B cell (primary cell): Measurements from ENCODE around the gene ASPG.

Source experiments
- CTCF ChIP-seq: fragments of 200-600 bp; IDR thresholded peaks from one replicate; pipeline ENCODE4 v1.8.0; 2022; ENCODE audit warnings: antibody characterized with exemption, mild to moderate bottlenecking
- EZH2 ChIP-seq: IDR thresholded peaks from 2 replicates; pipeline ENCODE4 v1.6.1; 2012; ENCODE audit warnings: borderline replicate concordance, low read depth, mild to moderate bottlenecking, moderate library complexity, low read length; ENCODE audit not compliant: insufficient read depth, poor library complexity, severe bottlenecking

GRCh38 chr14:104066719-104067295 lies 18.7 kb upstream of the ASPG start:
- TF ChIP-seq CTCF = no peak
- no peak for TF ChIP-seq EZH2
